Measurements from ENCODE around the gene NTRK3. TPM values are rescaled to one million over a fixed set of nuclear protein-coding genes. Genes with fewer than 3 reads are reported as not detected.

Gene NTRK3
- total RNA-seq, 4 donors from 2014 or later, result 0.51 to 22.2 (median 10.1) TPM

- TF ChIP-seq CTCF (IDR thresholded peaks at IDR 0.05; ENCODE audit: low read depth), result no peak
Measured at GRCh38 chr15:88225461-88225860, 31.1 kb downstream of the NTRK3 start.

DNA sequence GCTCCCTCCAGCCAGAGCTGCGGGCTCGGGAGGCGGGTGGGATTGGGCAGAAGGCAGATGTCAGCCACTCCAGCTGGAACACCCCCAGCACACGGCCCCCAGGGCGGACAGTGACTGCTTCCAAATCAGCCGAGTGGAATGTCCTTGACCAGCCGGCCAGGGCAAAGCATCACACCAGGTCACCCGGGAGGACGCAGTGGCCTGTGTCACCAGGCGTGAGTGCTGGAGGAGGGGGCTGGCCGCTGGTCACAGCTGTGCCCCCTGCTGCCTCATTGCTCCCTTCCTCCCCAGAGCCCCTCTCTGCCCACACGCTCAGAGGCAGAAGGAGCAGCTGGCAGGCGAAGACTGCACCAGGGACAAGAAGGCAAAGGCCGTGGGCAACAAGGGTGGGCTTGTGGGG, 33.5 kb downstream of the NTRK3 start:
- no peak for TF ChIP-seq CTCF (IDR thresholded peaks at IDR 0.05; ENCODE audit: low read depth)

DNA sequence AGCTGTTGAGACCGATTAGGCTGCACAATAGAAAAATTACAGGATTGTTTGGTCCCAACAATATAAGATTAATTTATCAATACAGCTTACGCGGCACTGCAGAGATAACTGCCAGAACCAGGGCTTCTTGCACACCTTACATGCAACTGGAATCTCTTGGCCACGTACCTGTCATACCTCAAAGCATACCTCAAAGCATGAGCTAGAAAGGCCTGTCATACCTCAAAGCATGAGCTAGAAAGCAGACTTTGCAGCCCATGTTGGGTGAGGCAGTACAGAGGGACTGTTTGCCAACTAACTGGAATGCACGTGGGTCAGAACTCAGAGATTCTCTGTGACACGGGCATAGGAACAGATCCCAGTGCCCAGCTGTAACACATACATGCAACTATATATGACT, 34.7 kb downstream of the NTRK3 start:
- TF ChIP-seq CTCF (IDR thresholded peaks at IDR 0.05; ENCODE audit: low read depth), result no peak

DNA sequence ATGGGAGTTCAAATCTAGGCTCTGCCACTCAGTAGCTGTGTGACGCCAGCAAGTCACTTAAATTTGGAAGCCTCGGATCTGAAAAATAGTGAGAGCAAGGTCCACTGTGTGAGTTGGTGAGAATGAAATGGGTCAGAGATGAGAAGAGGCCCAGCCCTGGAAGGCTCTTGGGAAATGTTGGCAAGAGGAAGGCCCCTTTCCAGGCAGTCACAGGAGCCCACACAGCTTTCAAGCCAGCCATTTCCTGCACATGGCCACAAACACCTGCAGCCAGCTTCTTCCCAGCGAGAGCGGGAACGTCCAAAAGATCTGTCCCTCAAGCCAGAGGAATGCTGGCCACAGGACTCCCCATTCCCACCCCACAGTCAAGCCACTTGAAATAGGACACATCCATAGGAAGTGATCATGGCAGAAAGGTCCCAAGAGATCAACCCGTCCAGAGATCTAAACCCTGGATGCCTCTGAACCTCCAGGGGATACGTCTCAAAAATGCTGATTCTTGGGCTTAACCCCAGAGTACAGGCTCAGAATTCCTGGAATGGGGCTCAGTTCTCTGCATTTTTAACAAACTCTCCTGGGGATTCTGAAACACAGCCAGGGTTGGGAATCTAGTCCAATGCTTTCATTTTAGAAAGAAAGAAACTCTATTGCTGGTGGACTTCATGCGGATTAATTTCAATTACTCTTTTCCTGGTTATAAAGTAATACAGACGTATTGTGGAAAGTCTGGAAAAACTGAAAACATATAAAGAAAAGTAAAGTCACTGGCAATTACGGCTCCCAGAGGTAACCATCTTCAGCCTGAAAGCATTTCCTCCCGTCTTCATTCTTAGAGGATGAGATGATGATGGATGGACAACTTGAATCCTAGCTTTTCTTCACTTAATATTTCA, 35.9 kb downstream of the NTRK3 start:
- no peak for TF ChIP-seq CTCF (IDR thresholded peaks at IDR 0.05; ENCODE audit: low read depth)

DNA sequence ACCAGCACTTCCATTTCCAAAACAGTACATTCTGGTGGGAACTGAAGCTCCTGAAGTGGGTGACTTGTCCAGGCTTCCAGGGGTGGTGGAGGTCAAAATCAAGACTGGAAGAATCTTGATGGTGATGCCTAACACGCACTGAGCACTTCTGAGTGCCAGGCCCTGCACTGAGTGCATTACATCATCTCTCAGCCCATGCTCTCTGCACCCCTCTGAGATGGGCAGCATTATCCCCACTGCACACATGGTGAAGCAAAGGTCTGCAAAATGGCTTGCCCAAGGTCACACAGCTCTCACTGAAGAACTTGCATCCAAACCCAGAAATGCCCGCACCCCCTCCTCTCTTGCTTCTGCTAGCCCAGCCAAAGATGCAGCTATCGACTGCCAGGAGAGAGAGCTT, 36.9 kb downstream of the NTRK3 start:
- TF ChIP-seq CTCF (IDR thresholded peaks at IDR 0.05; ENCODE audit: low read depth), result no peak

DNA sequence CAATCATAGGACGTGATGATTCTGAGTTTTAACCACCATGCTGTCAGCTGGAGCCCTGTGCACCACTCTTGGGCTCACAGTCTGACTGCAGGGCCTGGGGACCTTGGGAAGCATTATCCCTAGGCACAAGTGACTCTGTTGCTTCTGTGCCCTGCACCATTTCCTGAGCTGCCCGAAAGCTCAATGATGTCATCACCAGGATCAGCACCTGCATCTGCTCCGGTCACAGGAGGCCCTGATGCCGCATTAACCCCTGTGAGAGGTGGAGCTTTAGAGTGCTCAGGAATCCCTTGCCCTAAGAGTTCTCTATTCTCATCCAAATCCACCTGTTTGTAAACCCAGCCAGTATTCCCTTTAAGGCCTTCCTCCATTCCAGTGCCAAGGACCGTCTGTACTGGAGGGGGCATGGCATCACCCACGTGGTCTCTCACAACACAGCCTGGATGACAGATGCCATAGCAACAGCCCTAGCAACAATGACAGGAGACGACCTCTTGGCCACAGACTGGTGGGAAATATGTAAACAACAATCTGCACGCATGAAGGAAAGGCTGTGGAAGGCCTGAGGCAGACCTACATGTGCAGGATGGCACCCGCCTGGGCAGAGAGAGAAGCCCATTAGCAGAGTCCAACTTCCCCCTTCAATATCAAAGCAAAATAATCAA, 37.9 kb downstream of the NTRK3 start:
- no peak for TF ChIP-seq CTCF (IDR thresholded peaks at IDR 0.05; ENCODE audit: low read depth)

DNA sequence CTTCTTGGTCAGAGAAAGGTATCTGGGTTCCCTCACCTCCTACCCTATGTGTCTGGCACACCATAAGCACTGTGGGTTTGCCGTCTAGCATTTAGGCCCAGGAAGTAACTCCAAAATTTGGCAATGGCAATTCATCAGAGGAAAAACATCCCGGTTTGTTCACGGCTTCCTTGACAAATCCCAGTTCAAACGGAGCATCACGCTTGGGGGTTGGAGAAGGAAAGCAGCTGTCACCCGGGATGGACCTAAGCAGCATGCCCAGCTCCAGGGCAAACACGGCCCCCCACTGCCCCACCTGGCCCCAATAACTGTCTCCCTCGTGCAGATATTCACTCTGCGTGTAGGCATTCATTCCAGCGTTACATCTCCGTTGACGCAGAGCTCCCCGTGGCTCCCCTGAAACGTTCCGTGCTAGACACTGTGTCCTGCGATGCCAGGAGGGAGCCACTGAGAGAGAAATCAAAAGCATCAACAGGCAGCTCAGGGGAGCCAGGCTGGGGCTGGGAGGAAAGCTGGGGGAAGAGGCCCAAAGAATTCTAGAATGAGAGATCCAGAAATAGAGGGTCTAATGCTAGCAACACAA, 41.4 kb downstream of the NTRK3 start:
- TF ChIP-seq CTCF (IDR thresholded peaks at IDR 0.05; ENCODE audit: low read depth), result no peak
